ENCODE measurements around the gene BHLHE41. TPM values are rescaled to one million over a fixed set of nuclear protein-coding genes. Genes with fewer than 3 reads are reported as not detected.

BHLHE41 gene
- total and polyA plus RNA-seq, 11 donors = 6.8 to 66.0 (median 31.4) TPM

DNA sequence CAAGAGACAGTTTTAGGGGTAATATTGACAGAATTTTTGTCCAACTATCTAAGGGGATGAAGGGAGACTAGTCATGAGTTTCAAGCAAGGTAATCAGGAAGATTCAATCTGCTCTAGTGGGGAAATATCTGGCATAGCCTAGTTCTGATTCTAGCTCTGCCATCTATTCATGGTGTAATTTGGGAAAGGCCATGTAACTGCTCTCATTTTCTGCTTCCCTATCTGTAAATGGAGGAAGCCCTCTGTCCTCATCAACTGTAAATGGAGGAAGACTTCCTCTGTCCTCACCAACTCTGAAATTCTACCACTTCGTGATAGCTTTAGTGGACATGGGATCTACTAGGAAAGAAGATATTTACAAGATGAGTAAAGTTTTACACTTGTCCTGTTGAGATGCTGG is 37.9 kb downstream of the BHLHE41 start:
- DNase-seq (no peak), ATAC-seq (no peak)
- WGBS, 4 donors = 80 to 95% (median 91%) methylated on average over 1 of the region's 1 CpG
- Histone ChIP-seq H3K27ac (no peak overlapping the region), H3K4me3 (no peak overlapping the region), H3K9me3 (peaks cover 0 to 3% (median 0%) of the 10 kb centered on the region in 12 donors), H3K36me3 (no peaks in the 10 kb centered on the region), H3K4me1 (no peaks in the 10 kb centered on the region), H3K27me3 (no peaks in the 10 kb centered on the region)
- intact Hi-C loops (cut with DNase I) = no loop called here
- TF ChIP-seq CTCF (IDR thresholded peaks at IDR 0.05) (no peak), POLR2A (IDR thresholded peaks at IDR 0.05) (no peak)

- TF ChIP-seq CTCF (IDR thresholded peaks at IDR 0.05) (no peak), POLR2A (IDR thresholded peaks at IDR 0.05) (no peak)
Measured at GRCh38 chr12:26080911-26081310, 43.9 kb downstream of the BHLHE41 start.

GRCh38 chr12:26077915-26078702 is 46.7 kb downstream of the BHLHE41 start:
- intact Hi-C loops (cut with DNase I) = no loop called here
- no peak for TF ChIP-seq CTCF (IDR thresholded peaks at IDR 0.05)
- no peak for TF ChIP-seq POLR2A (IDR thresholded peaks at IDR 0.05)
- no peaks in the 10 kb centered on the region for H3K4me1 ChIP-seq
- H3K9me3 ChIP-seq = peaks cover 0 to 6% (median 0%) of the 10 kb centered on the region in 12 donors
- H3K4me3 ChIP-seq = no peak overlapping the region
- ATAC-seq (no peak), DNase-seq (no peak)
- WGBS, 4 donors = 89 to 97% (median 92%) methylated on average over 2 of the region's 2 CpGs
- H3K36me3 ChIP-seq = no peaks in the 10 kb centered on the region
- H3K27ac ChIP-seq = no peak overlapping the region
- H3K27me3 ChIP-seq = no peaks in the 10 kb centered on the region

More at GRCh38 chr12:26080911-26081310, 43.9 kb downstream of the BHLHE41 start:
- Histone ChIP-seq H3K9me3 (peaks cover 0 to 6% (median 0%) of the 10 kb centered on the region in 12 donors), H3K27ac (no peak overlapping the region), H3K36me3 (no peaks in the 10 kb centered on the region), H3K4me1 (no peaks in the 10 kb centered on the region), H3K4me3 (no peak overlapping the region), H3K27me3 (no peaks in the 10 kb centered on the region)
- no peak for DNase-seq
- 89 to 98% (median 95%) methylated on average over 1 of the region's 1 CpG for WGBS, 4 donors
- no peak for ATAC-seq
- intact Hi-C loops (cut with DNase I) = no loop called here

Other genes with a start within 250 kb of the BHLHE41 start
- 10 to 100 TPM; 20.6 to 44.6 (median 30.9) TPM for gene RASSF8, start 166.4 kb downstream of the BHLHE41 start, total RNA-seq
- 10 to 100 TPM in 1 of 2 donors, 1 to 10 TPM in 1; 5.2 to 13.2 TPM for gene RASSF8, start 166.4 kb downstream of the BHLHE41 start, polyA plus RNA-seq
- gene SSPN, start 70.5 kb upstream of the BHLHE41 start, total RNA-seq = 100 to 1,000 TPM in 1 of 9 donors, 10 to 100 TPM in 8; 19.9 to 109 (median 75.9) TPM
- 10 to 100 TPM in 1 of 2 donors, 1 to 10 TPM in 1; 7.5 to 18.2 TPM for gene SSPN, start 70.5 kb upstream of the BHLHE41 start, polyA plus RNA-seq